Activated naive CD8-positive, alpha-beta T cell treated with anti-CD3 and anti-CD28 coated beads, Interleukin-2, amount 10 ng/mL, durations not matched to agents 7 days and 5 days (primary cell): Measurements from ENCODE around the gene PLEKHB1. TPM values are rescaled to one million over a fixed set of nuclear protein-coding genes. Genes with fewer than 3 reads are reported as not detected.
"Not testable (repeated sequence)": the region's sequence is repeated elsewhere in the genome, so short reads cannot be mapped to it uniquely, and the experiment has no call there.

Source experiments
- ATAC-seq: fragments of 150-1000 bp; cut with Tn5 transposase; one replicate; pipeline ENCODE4 v1.10.0; 2021; ENCODE audit warnings: low read depth, moderate library complexity
- POLR2A ChIA-PET: fragments of 350-600 bp; sonication (Branson Sonifier 250); formaldehyde crosslinking; loops from one replicate; lab custom pipeline; 2021; ENCODE audit warnings: antibody characterized with exemption; lab: Charles Lee
- DNase-seq: peaks from one replicate; pipeline ENCODE4 v3.0.0; 2021
- H3K27ac Mint-ChIP-seq: one replicate; pipeline ENCODE4 v1.8.0; 2022; ENCODE audit warnings: mild to moderate bottlenecking, mixed read lengths
- H3K27me3 Mint-ChIP-seq: one replicate; pipeline ENCODE4 v1.8.0; 2022; ENCODE audit warnings: mild to moderate bottlenecking, moderate library complexity, mixed read lengths
- H3K36me3 Mint-ChIP-seq: one replicate; pipeline ENCODE4 v1.8.0; 2021; ENCODE audit warnings: mild to moderate bottlenecking, mixed read lengths
- H3K4me1 Mint-ChIP-seq: one replicate; pipeline ENCODE4 v1.8.0; 2021; ENCODE audit warnings: mixed read lengths
- H3K4me3 Mint-ChIP-seq: one replicate; pipeline ENCODE4 v1.8.0; 2022; ENCODE audit warnings: mild to moderate bottlenecking, moderate library complexity, mixed read lengths
- H3K9me3 Mint-ChIP-seq: one replicate; pipeline ENCODE4 v1.8.0; 2021; ENCODE audit warnings: mixed read lengths
- total RNA-seq, 2 experiments: library from RNA; stranded (reverse); gene quantifications; one replicate each; pipeline ENCODE4 v1.2.3, GENCODE V29; 2021

PLEKHB1 gene
- total RNA-seq, 2 experiments from 2014 or later: 23.6 to 32.8 TPM

- POLR2A ChIA-PET: no interaction called here
Measured at GRCh38 chr11:73667891-73668290, 21.5 kb downstream of the PLEKHB1 start.

GRCh38 chr11:73670808-73671207 is 24.4 kb downstream of the PLEKHB1 start:
- Mint-ChIP-seq H3K4me3 (no peak overlapping the region), H3K36me3 (peaks cover 5% of the 10 kb centered on the region), H3K27ac (no peak overlapping the region), H3K9me3 (no peaks in the 10 kb centered on the region), H3K27me3 (no peaks in the 10 kb centered on the region), H3K4me1 (no peaks in the 10 kb centered on the region)
- ATAC-seq (no peak), DNase-seq (no peak)
- POLR2A ChIA-PET: interaction anchor here (0.7 kb wide), 1 partner anchor 108 kb away, joined by 3 read pairs; no protein-coding TSS in a partner anchor

More at GRCh38 chr11:73667891-73668290, 21.5 kb downstream of the PLEKHB1 start:
- Mint-ChIP-seq H3K27ac (no peak overlapping the region), H3K4me3 (no peak overlapping the region), H3K9me3 (no peaks in the 10 kb centered on the region), H3K36me3 (no peaks in the 10 kb centered on the region), H3K27me3 (no peaks in the 10 kb centered on the region), H3K4me1 (peaks cover 3% of the 10 kb centered on the region)
- ATAC-seq (no peak), DNase-seq (no peak)

- no peak for DNase-seq
- no peak overlapping the region for H3K27ac Mint-ChIP-seq
- H3K4me1 Mint-ChIP-seq: no peaks in the 10 kb centered on the region
- H3K9me3 Mint-ChIP-seq: no peaks in the 10 kb centered on the region
- H3K27me3 Mint-ChIP-seq: no peaks in the 10 kb centered on the region
- POLR2A ChIA-PET: no interaction called here
- H3K4me3 Mint-ChIP-seq: no peak overlapping the region
- no peak for ATAC-seq
- H3K36me3 Mint-ChIP-seq: peaks cover 5% of the 10 kb centered on the region
Measured at GRCh38 chr11:73671701-73672100, 25.3 kb downstream of the PLEKHB1 start.

- H3K4me3 Mint-ChIP-seq, ATAC-seq, DNase-seq, H3K9me3 Mint-ChIP-seq, H3K27ac Mint-ChIP-seq, H3K27me3 Mint-ChIP-seq, H3K4me1 Mint-ChIP-seq, POLR2A ChIA-PET: not testable (repeated sequence)
- H3K36me3 Mint-ChIP-seq: peaks cover 13% of the 10 kb centered on the region
Measured at GRCh38 chr11:73676552-73676951, 30.2 kb downstream of the PLEKHB1 start.

DNA sequence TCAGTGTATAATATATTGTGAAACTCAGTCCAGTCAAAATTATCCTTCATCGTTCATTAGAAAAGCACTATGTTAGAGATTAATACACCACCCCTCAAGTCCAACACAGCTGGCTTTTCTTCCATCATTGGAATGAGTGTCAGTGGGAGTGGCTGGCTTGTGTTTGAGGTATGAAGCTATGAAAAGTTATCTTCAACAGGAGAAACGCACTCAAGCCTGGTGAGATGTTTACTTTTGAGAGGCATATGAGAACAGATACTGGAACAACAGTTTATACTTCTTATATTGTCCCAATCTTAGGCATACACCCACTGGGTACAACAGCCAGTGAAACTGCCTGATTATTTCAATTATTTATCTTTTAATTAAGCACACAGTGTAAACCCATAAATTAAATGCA is 34.3 kb downstream of the PLEKHB1 start:
- POLR2A ChIA-PET: no interaction called here
- no peak overlapping the region for H3K27ac Mint-ChIP-seq

GRCh38 chr11:73693899-73694525 is 47.6 kb downstream of the PLEKHB1 start:
- DNase-seq (no peak), ATAC-seq (no peak)
- H3K4me1 Mint-ChIP-seq: no peaks in the 10 kb centered on the region
- H3K9me3 Mint-ChIP-seq: no peaks in the 10 kb centered on the region
- H3K27me3 Mint-ChIP-seq: no peaks in the 10 kb centered on the region
- H3K4me3 Mint-ChIP-seq: no peak overlapping the region
- peaks cover 8% of the 10 kb centered on the region for H3K36me3 Mint-ChIP-seq
- no peak overlapping the region for H3K27ac Mint-ChIP-seq
- POLR2A ChIA-PET: interaction anchor here (0.7 to 1.1 kb wide), 2 partner anchors 17 to 59 kb away, joined by 3 to 4 read pairs; no protein-coding TSS in a partner anchor

More for the DNA sequence above, 34.3 kb downstream of the PLEKHB1 start:
- H3K4me3 Mint-ChIP-seq: no peak overlapping the region
- peaks cover 8% of the 10 kb centered on the region for H3K36me3 Mint-ChIP-seq
- H3K4me1 Mint-ChIP-seq: no peaks in the 10 kb centered on the region
- DNase-seq (no peak), ATAC-seq (no peak)
- no peaks in the 10 kb centered on the region for H3K9me3 Mint-ChIP-seq
- H3K27me3 Mint-ChIP-seq: no peaks in the 10 kb centered on the region

- ATAC-seq (no peak), DNase-seq (no peak)
- POLR2A ChIA-PET: no interaction called here
- H3K4me1 Mint-ChIP-seq: no peaks in the 10 kb centered on the region
- H3K27me3 Mint-ChIP-seq: no peaks in the 10 kb centered on the region
- peaks cover 11% of the 10 kb centered on the region for H3K36me3 Mint-ChIP-seq
- H3K9me3 Mint-ChIP-seq: no peaks in the 10 kb centered on the region
- no peak overlapping the region for H3K4me3 Mint-ChIP-seq
- no peak overlapping the region for H3K27ac Mint-ChIP-seq
Measured at GRCh38 chr11:73705053-73705452, 58.7 kb downstream of the PLEKHB1 start.

DNA sequence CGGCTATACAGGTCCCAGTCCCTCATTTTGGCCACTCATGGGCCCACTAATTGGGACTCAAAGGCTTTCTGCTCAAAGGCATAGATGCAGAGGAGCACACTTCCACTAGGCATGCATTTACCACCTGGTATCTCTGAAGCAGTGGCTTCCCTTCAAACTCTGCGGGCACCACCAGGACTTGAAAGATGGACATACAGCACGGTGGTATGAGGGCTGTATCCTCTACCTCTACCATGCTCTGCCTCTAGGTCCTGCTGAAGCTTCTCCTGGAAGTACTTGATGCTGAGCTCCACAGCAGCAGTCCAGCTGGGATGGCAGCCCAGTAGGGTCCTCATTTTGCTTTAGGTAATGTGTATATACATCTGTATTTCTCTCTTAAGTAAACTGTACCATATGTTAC is 64.6 kb downstream of the PLEKHB1 start:
- Mint-ChIP-seq H3K9me3 (no peaks in the 10 kb centered on the region), H3K36me3 (peaks cover 2% of the 10 kb centered on the region), H3K4me1 (peaks cover under 1% of the 10 kb centered on the region), H3K27ac (no peak overlapping the region), H3K27me3 (no peaks in the 10 kb centered on the region), H3K4me3 (no peak overlapping the region)
- ATAC-seq (no peak), DNase-seq (no peak)
- POLR2A ChIA-PET: interaction anchor here (1.1 kb wide), 1 partner anchor 17 kb away, joined by 3 read pairs; no protein-coding TSS in a partner anchor

Other genes with a start within 250 kb of the PLEKHB1 start
- gene FAM168A, start 48.5 kb upstream of the PLEKHB1 start, total RNA-seq: 10 to 100 TPM; 27.3 to 31.0 TPM
- 100 to 1,000 TPM; 108 to 126 TPM for gene RAB6A, start 114.5 kb downstream of the PLEKHB1 start, total RNA-seq
- gene MRPL48, start 141.3 kb downstream of the PLEKHB1 start, total RNA-seq: 10 to 100 TPM; 32.8 to 34.7 TPM
- gene COA4, start 230.3 kb downstream of the PLEKHB1 start, total RNA-seq: 10 to 100 TPM; 52.4 to 62.5 TPM
- 10 to 100 TPM; 21.3 to 22.9 TPM for gene PAAF1, start 230.4 kb downstream of the PLEKHB1 start, total RNA-seq